H1 (cell line): ENCODE results near the gene CSRP3. TPM values are rescaled to one million over a fixed set of nuclear protein-coding genes. Genes with fewer than 3 reads are reported as not detected.

Experiments
- CHD7 ChIP-seq: fragments of 300-600 bp; sonication (generic); IDR thresholded peaks from 2 replicates; pipeline ENCODE4 v1.7.1; 2012; ENCODE audit warnings: low read length, moderate library complexity, mild to moderate bottlenecking, inconsistent platforms; ENCODE audit not compliant: insufficient replicate concordance
- FOSL1 ChIP-seq: IDR thresholded peaks from 2 replicates; pipeline ENCODE4 v1.6.1; 2011; ENCODE audit warnings: mild to moderate bottlenecking, low read depth, low read length, moderate library complexity; ENCODE audit not compliant: insufficient read depth
- polyA plus RNA-seq, 7 experiments: library from polyadenylated mRNA; depleted of rRNA in 3 of 7; stranded (reverse) in 5 of 7; unstranded in 2 of 7; fragments of >200 nt in 5 of 7; fragments of 200-250 nt in 2 of 7; gene quantifications; 1 replicate in 5 of 7; 2 replicates in 1 of 7; 4 replicates in 1 of 7; pipeline versions ENCODE4 v1.2.1 to v1.2.3, GENCODE V29; 2011 to 2013; ENCODE audit warnings: missing spikeins in 2 of 7, mixed read lengths in 2 of 7
- total RNA-seq: library from RNA; stranded (reverse); fragmentation: NEBNext Ultra II Directional; extraction: Animal tissue kit (Norgen Biotek cat#: 25700); gene quantifications from 2 replicates; pipeline ENCODE4 v1.2.1, GENCODE V29; 2021

Gene CSRP3
- total and polyA plus RNA-seq, 2 of the 8 experiments (the other 6 are each of a cell fraction or from before 2014, with no cell fraction given), result not detected

GRCh38 chr11:19204836-19205235 is 3.1 kb upstream of the CSRP3 start (continued):
- TF ChIP-seq CHD7, result no peak
- no peak for TF ChIP-seq FOSL1
